ENCODE measurements around the gene ATP6V1A. TPM values are rescaled to one million over a fixed set of nuclear protein-coding genes. Genes with fewer than 3 reads are reported as not detected.
A peak's percentile ranks its signal among the peaks of the same experiment; 100 is the strongest.

ATP6V1A gene
- polyA plus RNA-seq, 1 donor from 2014 or later: 225 TPM

DNA sequence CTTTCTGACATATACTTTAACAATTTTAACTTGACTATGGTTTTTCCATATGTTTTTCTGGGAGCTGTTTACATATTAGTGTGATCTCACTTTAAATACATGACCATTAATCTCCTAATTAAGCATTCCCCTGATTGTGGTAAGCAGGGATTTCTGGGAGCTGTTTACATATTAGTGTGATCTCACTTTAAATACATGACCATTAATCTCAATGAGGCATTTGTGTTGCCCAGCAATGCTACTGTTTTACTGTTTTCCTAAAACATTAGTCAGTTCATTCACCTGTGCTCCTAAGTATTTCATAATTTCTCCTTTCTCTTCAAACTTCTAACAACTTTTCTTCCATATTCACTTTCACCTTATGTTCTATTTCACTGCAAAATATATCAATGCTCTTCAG is 88.1 kb downstream of the ATP6V1A start:
- no peak overlapping the region for H2AFZ ChIP-seq (ENCODE audit: low read depth, low read length)
- no peak overlapping the region for H3K4me3 ChIP-seq (ENCODE audit: low read length)
- TF ChIP-seq RAD21 (conservative IDR thresholded peaks at IDR 0.05) (no peak), SMC3 (conservative IDR thresholded peaks at IDR 0.05; ENCODE audit: poor library complexity) (no peak), POLR2AphosphoS5 (IDR thresholded peaks at IDR 0.05) (no peak), EZH2 (IDR thresholded peaks at IDR 0.05; ENCODE audit: borderline replicate concordance, insufficient read depth, low read length, poor library complexity, severe bottlenecking) (no peak)

DNA sequence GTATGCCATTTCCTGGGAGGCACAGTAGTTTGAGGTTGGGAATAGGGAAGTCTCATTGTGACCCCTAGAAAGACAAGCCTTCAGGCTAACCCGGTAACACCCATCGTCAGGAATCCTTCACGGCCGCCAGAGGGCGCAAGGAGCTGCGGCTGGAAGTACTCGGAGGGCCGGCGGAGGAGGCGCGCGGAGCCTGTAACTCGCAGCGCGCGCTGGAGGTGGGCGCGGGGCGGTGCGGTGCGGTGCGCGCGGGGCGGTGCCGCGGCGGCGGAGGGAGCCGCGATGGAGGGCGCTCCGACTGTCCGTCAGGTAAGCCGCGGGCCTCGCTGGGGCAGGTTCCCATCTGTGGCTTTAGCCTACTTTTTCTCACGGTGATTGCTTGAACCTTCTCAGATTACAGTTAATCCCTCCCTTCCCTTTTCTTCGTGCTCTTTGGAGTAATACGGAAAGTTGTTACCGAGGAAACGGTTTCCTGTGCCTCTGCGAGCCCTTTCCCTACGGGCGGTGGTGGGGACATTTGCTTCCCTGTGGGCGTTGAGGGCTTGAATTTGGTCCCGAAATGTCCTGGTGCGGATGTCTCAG is 91.9 kb downstream of the ATP6V1A start, which contains the start of gene GRAMD1C:
GRAMD1C (plus strand) TSS at position 158 of the 579 bp plus-strand sequence; CDS start at position 280, 122 bp downstream.
- Histone ChIP-seq H3K36me3 (ENCODE audit: insufficient read depth, low read length) (no peaks in the 10 kb centered on the region), H3K9ac (ENCODE audit: low read length) (peak within 1 kb of the TSS; percentile 46), H3K27me3 (ENCODE audit: insufficient read depth, low read depth, low read length) (no peaks in the 10 kb centered on the region), H3K4me2 (ENCODE audit: low read length) (peak within 1 kb of the TSS; percentile 49), H4K20me1 (ENCODE audit: insufficient read depth) (no peaks in the 10 kb centered on the region), H2AFZ (ENCODE audit: low read depth, low read length) (peak within 1 kb of the TSS; percentile 29), H3K79me2 (replicated peaks; ENCODE audit: insufficient read depth, low read length) (no peaks in the 10 kb centered on the region), H3K9me2 (ENCODE audit: insufficient read depth, low read length) (no peaks in the 10 kb centered on the region), H3K9me3 (ENCODE audit: low read length) (no peaks in the 10 kb centered on the region), H3K27ac (ENCODE audit: low read length) (no peak within 1 kb of the TSS), H3K4me3 (ENCODE audit: low read length) (peak within 1 kb of the TSS; percentile 72), H3F3A (ENCODE audit: insufficient read depth, low read length, poor library complexity, severe bottlenecking) (no peaks in the 10 kb centered on the region)
- TF ChIP-seq SMC3 (conservative IDR thresholded peaks at IDR 0.05; ENCODE audit: poor library complexity) (peak; percentile 95), EP300 (conservative IDR thresholded peaks at IDR 0.05; ENCODE audit: poor library complexity, severe bottlenecking) (peak; percentile 43), RAD21 (conservative IDR thresholded peaks at IDR 0.05) (peak; percentile 89), EZH2 (IDR thresholded peaks at IDR 0.05; ENCODE audit: borderline replicate concordance, insufficient read depth, low read length, poor library complexity, severe bottlenecking) (no peak), POLR2AphosphoS5 (IDR thresholded peaks at IDR 0.05) (peak; percentile 23), TAF1 (IDR thresholded peaks at IDR 0.05; ENCODE audit: low read depth) (no peak), MXI1 (conservative IDR thresholded peaks at IDR 0.05; ENCODE audit: poor library complexity, severe bottlenecking) (peak; percentile 74)
- TF ChIP-seq, protein P1, sequence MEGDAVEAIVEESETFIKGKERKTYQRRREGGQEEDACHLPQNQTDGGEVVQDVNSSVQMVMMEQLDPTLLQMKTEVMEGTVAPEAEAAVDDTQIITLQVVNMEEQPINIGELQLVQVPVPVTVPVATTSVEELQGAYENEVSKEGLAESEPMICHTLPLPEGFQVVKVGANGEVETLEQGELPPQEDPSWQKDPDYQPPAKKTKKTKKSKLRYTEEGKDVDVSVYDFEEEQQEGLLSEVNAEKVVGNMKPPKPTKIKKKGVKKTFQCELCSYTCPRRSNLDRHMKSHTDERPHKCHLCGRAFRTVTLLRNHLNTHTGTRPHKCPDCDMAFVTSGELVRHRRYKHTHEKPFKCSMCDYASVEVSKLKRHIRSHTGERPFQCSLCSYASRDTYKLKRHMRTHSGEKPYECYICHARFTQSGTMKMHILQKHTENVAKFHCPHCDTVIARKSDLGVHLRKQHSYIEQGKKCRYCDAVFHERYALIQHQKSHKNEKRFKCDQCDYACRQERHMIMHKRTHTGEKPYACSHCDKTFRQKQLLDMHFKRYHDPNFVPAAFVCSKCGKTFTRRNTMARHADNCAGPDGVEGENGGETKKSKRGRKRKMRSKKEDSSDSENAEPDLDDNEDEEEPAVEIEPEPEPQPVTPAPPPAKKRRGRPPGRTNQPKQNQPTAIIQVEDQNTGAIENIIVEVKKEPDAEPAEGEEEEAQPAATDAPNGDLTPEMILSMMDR (IDR thresholded peaks at IDR 0.05; ENCODE audit: poor library complexity, severe bottlenecking): peak; percentile 96
- TF ChIP-seq, protein P2, sequence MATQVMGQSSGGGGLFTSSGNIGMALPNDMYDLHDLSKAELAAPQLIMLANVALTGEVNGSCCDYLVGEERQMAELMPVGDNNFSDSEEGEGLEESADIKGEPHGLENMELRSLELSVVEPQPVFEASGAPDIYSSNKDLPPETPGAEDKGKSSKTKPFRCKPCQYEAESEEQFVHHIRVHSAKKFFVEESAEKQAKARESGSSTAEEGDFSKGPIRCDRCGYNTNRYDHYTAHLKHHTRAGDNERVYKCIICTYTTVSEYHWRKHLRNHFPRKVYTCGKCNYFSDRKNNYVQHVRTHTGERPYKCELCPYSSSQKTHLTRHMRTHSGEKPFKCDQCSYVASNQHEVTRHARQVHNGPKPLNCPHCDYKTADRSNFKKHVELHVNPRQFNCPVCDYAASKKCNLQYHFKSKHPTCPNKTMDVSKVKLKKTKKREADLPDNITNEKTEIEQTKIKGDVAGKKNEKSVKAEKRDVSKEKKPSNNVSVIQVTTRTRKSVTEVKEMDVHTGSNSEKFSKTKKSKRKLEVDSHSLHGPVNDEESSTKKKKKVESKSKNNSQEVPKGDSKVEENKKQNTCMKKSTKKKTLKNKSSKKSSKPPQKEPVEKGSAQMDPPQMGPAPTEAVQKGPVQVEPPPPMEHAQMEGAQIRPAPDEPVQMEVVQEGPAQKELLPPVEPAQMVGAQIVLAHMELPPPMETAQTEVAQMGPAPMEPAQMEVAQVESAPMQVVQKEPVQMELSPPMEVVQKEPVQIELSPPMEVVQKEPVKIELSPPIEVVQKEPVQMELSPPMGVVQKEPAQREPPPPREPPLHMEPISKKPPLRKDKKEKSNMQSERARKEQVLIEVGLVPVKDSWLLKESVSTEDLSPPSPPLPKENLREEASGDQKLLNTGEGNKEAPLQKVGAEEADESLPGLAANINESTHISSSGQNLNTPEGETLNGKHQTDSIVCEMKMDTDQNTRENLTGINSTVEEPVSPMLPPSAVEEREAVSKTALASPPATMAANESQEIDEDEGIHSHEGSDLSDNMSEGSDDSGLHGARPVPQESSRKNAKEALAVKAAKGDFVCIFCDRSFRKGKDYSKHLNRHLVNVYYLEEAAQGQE (IDR thresholded peaks at IDR 0.05; ENCODE audit: borderline replicate concordance): peak; percentile 79

More for the DNA sequence above, 88.1 kb downstream of the ATP6V1A start:
- H3K27me3 ChIP-seq (ENCODE audit: insufficient read depth, low read depth, low read length): no peaks in the 10 kb centered on the region
- H3K4me2 ChIP-seq (ENCODE audit: low read length): no peak overlapping the region
- H3F3A ChIP-seq (ENCODE audit: insufficient read depth, low read length, poor library complexity, severe bottlenecking): no peaks in the 10 kb centered on the region
- H3K9ac ChIP-seq (ENCODE audit: low read length): no peak overlapping the region
- H4K20me1 ChIP-seq (ENCODE audit: insufficient read depth): no peaks in the 10 kb centered on the region
- no peaks in the 10 kb centered on the region for H3K79me2 ChIP-seq (replicated peaks; ENCODE audit: insufficient read depth, low read length)
- no peaks in the 10 kb centered on the region for H3K36me3 ChIP-seq (ENCODE audit: insufficient read depth, low read length)
- H3K27ac ChIP-seq (ENCODE audit: low read length): no peak overlapping the region
- no peaks in the 10 kb centered on the region for H3K9me2 ChIP-seq (ENCODE audit: insufficient read depth, low read length)
- H3K9me3 ChIP-seq (ENCODE audit: low read length): no peaks in the 10 kb centered on the region

Measured in neural cell (in vitro differentiated cells).